OCI-LY7 (cell line): ENCODE data around the gene FOXD3.

Experiments
- EZH2phosphoT487 ChIP-seq: fragments of 200-600 bp; sonication (generic); IDR thresholded peaks from 2 replicates; pipeline ENCODE4 v1.6.1; 2018; ENCODE audit warnings: low read depth, borderline replicate concordance, mild to moderate bottlenecking, mixed run types, antibody characterized with exemption, low read length, moderate library complexity, mixed read lengths
- TF ChIP-seq, protein P1 (sequence below): fragments of 200-600 bp; sonication (generic); conservative IDR thresholded peaks from 2 replicates; pipeline ENCODE4 v1.5.1; 2014; ENCODE audit warnings: mild to moderate bottlenecking, antibody characterized with exemption, low read length, moderate library complexity, mixed read lengths

DNA sequence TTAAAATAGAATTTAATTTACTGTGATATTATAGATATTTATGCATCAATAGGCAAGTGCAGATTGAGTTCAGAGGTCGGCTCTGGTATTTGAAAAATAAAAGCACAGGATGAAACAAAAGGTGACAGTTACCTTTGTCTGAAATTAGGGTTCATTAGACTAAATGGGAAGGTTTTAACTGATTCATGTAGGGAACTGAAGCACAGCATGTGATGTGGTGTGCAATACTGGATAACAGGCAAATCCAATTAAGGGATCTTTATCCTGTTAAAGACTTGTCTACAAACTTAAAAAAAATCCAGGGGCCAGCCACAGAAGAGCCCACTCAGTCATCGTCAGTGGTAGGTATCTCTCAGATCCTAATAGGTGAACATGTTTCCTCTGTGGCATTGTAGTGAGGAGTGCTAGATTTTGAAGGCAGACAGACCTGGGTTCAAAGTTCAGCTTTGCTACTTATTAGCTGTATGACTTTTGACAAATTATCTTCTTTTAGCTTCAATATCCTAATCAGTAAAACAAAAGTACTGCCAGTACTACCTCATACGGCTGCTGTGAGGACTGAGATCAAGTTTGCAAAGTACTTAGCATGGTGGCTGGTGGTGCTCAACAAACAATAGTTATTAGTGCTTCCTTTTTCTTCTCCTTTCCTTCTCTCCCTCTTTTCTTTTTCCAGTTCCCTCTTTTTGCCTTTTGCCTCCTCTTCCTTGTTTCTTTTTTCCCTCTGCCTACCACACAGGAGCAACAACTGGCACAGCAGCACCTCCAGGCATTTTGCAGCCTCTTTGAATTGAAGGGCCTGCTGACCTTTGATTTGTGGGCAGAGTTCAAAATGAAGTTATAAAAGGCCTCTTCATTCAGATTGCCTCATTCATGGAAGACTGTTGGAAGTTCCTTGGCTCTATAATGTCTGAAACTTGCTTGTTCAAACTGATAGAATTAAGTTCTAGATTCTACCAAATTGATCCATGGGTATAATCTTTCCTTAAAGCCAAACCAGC lies 44.9 kb upstream of the FOXD3 start:
- TF ChIP-seq, protein P1, sequence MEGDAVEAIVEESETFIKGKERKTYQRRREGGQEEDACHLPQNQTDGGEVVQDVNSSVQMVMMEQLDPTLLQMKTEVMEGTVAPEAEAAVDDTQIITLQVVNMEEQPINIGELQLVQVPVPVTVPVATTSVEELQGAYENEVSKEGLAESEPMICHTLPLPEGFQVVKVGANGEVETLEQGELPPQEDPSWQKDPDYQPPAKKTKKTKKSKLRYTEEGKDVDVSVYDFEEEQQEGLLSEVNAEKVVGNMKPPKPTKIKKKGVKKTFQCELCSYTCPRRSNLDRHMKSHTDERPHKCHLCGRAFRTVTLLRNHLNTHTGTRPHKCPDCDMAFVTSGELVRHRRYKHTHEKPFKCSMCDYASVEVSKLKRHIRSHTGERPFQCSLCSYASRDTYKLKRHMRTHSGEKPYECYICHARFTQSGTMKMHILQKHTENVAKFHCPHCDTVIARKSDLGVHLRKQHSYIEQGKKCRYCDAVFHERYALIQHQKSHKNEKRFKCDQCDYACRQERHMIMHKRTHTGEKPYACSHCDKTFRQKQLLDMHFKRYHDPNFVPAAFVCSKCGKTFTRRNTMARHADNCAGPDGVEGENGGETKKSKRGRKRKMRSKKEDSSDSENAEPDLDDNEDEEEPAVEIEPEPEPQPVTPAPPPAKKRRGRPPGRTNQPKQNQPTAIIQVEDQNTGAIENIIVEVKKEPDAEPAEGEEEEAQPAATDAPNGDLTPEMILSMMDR, result no peak
- no peak for TF ChIP-seq EZH2phosphoT487
